ENCODE results near the gene ZNF560. TPM values are rescaled to one million over a fixed set of nuclear protein-coding genes. Genes with fewer than 3 reads are reported as not detected.

Gene ZNF560
- total and polyA plus RNA-seq, 10 of the 15 experiments (the other 5 are each of a cell fraction or from before 2014, with no cell fraction given): 0.03 to 0.16 (median 0.10) TPM; not detected in 4

DNA sequence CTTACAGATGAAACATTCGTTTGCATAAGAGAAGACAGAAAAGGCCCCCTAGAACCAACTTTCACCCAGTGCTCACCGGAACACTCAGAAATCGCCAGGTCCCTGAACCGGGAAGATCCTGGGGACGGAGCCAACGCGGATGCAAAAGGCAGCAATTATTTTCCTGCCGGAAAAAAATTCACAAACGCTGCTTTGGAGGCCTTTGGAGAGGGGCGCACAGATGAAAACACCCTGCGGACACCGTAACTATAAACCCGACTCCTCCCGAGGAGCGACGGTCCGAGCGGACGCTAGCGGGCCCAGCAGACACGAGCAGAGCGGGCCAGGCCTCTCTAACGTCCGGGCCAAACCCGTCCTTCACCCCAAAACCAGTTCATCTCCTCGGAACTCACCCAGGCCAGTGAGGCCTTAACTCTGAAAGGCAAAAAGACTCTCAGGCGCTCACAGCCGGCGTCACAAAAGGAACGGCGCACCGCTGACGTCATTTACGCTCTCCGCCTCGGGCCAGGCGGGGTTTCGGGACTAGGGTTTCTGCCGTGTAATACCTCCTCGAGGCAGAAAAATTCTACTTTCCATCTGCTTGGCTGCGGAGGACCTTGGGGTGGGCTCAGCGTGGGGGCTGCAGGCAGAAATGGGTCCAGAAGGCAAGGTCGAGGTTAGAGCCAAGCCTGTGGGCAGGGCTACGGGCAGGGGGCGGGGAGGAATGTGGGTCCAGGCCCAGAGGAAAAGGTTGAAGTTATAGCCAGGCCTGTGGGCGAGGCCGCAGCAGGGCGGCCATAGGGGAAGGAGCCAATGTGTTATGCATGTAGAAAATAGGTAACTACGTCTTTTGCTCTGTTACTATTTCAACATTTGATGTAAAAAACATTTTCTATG is 40.0 kb upstream of the ZNF560 start, which contains the start of gene ZNF426 (continued):
- TF ChIP-seq CBFB (IDR thresholded peaks at IDR 0.05; ENCODE audit: low read depth) (peak; percentile 46; the same call in 1 of the 2 replicates), HCFC1 (IDR thresholded peaks at IDR 0.05; ENCODE audit: low read length) (peak; percentile 64), CBX3 (IDR thresholded peaks at IDR 0.05; ENCODE audit: borderline replicate concordance, low read depth) (no peak), STAT3 (IDR thresholded peaks at IDR 0.05; ENCODE audit: low read depth, low read length) (no peak), KDM1A (IDR thresholded peaks at IDR 0.05; ENCODE audit: borderline replicate concordance) (no peak), KAT2A (conservative IDR thresholded peaks at IDR 0.05; ENCODE audit: control insufficient read depth, low read depth, low read length) (no peak), RAD51 (IDR thresholded peaks at IDR 0.05) (no peak), POU2F2 (IDR thresholded peaks at IDR 0.05; ENCODE audit: borderline replicate concordance, low read depth, low read length) (0 out of 3 replicates have a peak, but pooled peaks have one; percentile 10), NRF1 (conservative IDR thresholded peaks at IDR 0.05; ENCODE audit: low read depth, low read length) (no peak), JUND (IDR thresholded peaks at IDR 0.05; ENCODE audit: low read depth, low read length) (no peak), FOXM1 (IDR thresholded peaks at IDR 0.05; ENCODE audit: low read depth, low read length) (0 out of 2 replicates have a peak, but pooled peaks have one; percentile 15), TBL1XR1 (IDR thresholded peaks at IDR 0.05; ENCODE audit: low read depth, low read length) (no peak), NR2C2 (IDR thresholded peaks at IDR 0.05; ENCODE audit: borderline replicate concordance, control insufficient read depth, insufficient read length, low read depth) (no peak), POLR2AphosphoS5 (IDR thresholded peaks at IDR 0.05; ENCODE audit: low read length) (peak; percentile 67), IKZF1 (conservative IDR thresholded peaks at IDR 0.05) (no peak), SRF (IDR thresholded peaks at IDR 0.05; ENCODE audit: low read depth in 2 of 2, low read length in 2 of 2) (peak in 1 of 2 experiments; percentile 86; a peak in 2 of 4 replicates), PAX5 (IDR thresholded peaks at IDR 0.05; ENCODE audit: borderline replicate concordance, low read depth, low read length) (no peak), MYC (IDR thresholded peaks at IDR 0.05; ENCODE audit: insufficient read depth, insufficient read length, insufficient replicate concordance, low read length, severe bottlenecking) (no peak), NFYB (IDR thresholded peaks at IDR 0.05; ENCODE audit: insufficient read depth, low read depth, low read length) (no peak), ATF7 (IDR thresholded peaks at IDR 0.05; ENCODE audit: low read depth) (peak; percentile 96), JUNB (IDR thresholded peaks at IDR 0.05) (no peak), SREBF1 (IDR thresholded peaks at IDR 0.05; ENCODE audit: low read length) (no peak), ZNF217 (IDR thresholded peaks at IDR 0.05) (no peak)
- TF ChIP-seq, protein P1, sequence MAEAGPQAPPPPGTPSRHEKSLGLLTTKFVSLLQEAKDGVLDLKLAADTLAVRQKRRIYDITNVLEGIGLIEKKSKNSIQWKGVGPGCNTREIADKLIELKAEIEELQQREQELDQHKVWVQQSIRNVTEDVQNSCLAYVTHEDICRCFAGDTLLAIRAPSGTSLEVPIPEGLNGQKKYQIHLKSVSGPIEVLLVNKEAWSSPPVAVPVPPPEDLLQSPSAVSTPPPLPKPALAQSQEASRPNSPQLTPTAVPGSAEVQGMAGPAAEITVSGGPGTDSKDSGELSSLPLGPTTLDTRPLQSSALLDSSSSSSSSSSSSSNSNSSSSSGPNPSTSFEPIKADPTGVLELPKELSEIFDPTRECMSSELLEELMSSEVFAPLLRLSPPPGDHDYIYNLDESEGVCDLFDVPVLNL (IDR thresholded peaks at IDR 0.05; ENCODE audit: low read depth, low read length): no peak
- TF ChIP-seq, protein P2, sequence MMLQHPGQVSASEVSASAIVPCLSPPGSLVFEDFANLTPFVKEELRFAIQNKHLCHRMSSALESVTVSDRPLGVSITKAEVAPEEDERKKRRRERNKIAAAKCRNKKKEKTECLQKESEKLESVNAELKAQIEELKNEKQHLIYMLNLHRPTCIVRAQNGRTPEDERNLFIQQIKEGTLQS (IDR thresholded peaks at IDR 0.05; ENCODE audit: borderline replicate concordance, extremely low read depth, low read depth, low read length): peak; percentile 79; the same call in 1 of the 2 replicates
- TF ChIP-seq, protein P3, sequence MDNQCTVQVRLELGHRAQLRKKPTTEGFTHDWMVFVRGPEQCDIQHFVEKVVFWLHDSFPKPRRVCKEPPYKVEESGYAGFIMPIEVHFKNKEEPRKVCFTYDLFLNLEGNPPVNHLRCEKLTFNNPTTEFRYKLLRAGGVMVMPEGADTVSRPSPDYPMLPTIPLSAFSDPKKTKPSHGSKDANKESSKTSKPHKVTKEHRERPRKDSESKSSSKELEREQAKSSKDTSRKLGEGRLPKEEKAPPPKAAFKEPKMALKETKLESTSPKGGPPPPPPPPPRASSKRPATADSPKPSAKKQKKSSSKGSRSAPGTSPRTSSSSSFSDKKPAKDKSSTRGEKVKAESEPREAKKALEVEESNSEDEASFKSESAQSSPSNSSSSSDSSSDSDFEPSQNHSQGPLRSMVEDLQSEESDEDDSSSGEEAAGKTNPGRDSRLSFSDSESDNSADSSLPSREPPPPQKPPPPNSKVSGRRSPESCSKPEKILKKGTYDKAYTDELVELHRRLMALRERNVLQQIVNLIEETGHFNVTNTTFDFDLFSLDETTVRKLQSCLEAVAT (IDR thresholded peaks at IDR 0.05): no peak

Measured in GM12878 (cell line).